HG03175 (cell line): ENCODE data around the gene PITPNM3.

ENCODE experiments used
- ATAC-seq: cut with Tn5 transposase; IDR thresholded peaks from one replicate; pipeline ENCODE4 v1.9.1; 2021; ENCODE audit warnings: mild to moderate bottlenecking, moderate library complexity; ENCODE audit not compliant: unreplicated experiment

Gene PITPNM3

DNA sequence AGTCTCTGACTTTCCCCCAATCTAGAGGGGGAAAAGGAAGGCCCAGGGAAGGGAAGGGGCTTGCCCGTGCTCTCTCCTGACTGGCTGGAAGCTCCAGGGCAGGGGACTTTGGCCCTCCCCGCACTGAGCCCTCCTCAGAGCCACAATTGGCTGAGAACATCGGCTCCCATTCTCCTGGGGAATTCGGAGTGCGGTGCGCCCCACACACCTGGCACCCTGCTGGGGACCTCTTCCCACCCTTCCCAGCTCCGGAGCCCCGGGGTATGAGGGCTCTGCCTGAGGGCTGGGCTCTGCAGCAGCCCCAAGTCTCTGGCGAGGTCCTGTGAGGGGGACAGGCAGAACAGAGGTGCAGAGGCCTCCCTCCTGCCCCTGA is 76.1 kb downstream of the PITPNM3 start:
- no peak for ATAC-seq

DNA sequence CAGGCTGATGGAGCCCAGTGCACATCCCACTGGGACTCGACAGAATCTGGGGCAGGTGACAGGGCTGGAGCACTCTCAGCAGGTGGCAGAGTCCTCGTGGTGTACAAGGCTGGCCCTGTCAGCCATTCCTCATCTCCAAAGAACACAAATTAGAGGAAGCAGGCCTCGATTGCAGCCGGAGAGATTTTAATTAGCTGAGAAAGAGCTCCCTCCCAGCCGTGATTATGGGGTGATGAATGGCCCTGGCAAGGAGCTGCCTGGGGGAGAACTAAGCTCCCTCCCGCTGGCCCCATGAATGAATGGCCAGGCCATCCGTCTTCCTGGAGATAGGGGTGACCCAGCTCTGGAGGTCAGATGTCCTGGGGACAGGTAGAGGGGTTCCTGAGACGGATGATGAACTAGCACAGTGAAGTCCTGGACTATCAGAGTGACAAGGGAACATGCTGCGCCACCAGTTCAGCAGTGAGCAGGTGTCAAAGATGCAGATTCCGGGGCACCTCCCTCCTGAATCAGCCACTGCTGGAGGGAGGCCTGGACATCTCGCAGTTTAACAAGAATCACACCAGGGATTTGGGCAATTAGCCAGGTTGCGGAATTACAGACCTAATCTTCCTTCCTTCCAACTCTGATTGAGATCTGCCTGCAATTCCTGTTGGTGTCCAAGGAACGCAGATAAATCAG is 76.6 kb downstream of the PITPNM3 start:
- ATAC-seq = no peak

DNA sequence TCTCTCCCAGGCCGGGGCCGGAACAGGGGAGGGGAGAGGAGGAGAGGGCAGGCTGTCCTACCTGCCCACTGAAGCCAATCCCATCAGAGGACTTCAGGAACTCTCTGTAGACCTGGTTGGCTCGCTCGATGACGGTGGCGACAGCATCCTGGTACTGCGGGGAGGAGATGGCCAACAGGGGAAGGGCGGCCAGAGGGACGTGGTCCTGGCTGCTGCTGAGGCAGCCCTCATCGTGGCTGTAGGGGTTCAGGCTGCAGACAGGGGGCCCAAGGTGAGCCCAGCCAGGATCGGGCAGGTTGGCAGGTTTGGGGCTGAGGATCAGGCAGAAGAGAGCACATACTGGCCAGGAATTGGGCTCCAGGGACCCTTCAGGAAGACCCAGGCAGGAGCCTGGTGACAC is 77.9 kb downstream of the PITPNM3 start:
- no peak for ATAC-seq

DNA sequence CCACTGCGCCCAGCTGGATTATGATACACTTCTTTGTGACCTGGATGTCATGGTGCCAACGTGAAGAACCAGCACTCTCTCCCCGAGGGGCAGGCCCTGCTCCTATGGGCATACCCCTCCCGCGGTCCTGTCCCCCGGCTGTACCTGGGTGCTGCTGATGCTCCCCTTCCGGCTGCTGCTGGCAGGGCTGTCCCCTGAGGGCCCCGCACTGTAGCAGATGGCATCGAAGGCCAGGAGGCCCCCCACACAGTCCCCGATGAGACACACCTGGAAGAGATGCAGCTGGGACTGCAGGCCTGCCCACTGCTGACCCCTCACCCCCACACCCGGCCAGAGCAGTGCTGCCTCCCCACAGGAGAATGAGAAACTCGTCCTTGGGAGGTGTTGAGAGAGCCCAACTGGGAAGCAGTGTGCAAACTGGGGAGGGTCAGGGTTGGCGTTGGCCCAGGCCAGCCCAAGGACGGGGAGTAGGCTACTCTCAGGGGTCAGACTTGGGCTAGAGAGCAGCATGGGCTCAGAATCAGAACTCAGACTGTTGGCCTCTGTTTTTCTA is 78.4 kb downstream of the PITPNM3 start:
- ATAC-seq = no peak

DNA sequence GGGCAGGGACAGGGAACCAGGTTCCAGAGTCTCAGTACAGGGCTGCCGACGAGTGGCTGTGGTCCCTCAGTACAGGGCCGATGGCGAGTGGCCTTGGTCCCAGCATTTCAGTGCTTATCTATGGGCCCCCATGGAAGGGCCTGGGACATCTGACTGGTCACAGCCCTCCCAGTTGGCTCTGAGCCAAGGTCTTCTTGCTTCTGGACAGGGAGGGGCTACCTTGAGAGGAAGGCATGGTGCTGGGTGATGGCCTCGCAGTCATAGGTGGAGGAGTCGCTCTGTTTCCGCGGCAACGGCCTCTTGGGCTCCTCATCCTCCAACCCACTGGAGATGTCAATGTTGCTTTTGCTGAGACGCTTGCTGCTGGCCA is 79.6 kb downstream of the PITPNM3 start:
- no peak for ATAC-seq

DNA sequence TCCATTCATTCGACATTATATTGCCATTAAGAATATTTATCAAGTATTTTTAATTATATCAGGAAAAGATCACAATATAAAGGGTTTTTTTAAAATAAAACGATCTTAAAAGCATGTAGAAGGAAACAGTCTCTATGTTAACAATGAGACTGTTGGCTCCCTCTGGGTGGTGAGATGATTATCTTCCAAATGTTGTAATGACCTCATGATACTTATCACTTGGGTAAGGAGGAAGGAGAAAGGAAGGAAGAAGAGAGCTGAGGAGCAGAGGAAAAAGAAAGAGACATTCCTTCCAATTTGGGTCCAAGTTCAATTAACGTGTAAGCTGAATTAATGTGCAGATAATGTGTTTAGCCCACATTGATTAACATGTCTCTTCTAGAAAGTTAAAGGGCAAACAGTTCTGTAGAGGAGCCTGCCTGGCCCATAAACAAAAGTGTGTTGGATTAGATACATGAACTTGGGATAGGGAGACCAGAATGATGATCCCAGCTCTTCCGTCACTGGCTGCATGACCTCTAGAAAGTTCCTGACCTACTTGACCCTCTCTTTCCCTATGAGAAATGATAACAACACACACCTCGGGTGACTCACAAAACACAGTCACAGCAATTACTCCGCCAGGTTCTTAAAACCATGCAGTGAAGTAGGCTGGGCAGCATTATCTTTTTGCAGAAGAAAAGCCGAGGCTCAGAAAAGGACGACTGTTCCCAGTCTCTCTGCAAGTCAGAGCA is 80.1 kb downstream of the PITPNM3 start:
- ATAC-seq = no peak

DNA sequence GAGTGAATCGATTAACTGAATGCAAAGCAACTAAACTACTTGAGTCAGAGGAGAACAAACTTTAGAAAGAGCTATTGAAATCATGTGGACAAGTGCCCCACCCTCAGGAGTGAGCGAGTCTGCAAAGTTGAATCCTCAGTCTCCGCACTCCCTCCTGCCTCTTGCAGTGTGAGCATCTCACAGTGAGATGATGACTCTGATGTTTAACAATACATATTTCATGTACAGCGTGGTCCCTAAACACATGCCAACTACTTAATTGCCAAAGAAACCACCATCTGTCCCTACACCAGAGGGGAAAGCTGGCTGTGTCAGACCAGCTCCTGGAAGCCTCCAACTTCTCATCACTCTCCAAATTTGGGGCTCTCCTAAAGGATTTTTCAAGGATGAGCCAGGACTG is 80.9 kb downstream of the PITPNM3 start:
- no peak for ATAC-seq

DNA sequence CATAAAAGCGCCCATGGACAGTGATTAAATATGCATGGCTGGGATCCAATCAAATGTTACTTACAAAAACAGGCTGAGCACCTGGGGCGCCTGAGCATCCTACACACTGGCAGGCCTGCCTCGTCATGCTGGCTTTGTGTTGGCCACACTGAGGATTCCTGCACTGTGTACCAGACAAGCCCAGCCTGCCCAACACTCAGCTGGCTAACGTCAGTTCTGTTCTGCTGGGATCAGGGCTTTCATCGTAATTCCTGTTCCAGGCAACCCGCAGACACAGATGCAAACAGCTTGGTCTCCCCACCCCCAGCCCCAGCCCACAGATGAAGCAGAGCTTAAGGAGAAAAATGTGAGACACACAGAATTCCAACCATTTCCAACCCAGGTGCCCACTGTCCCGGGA is 81.4 kb downstream of the PITPNM3 start:
- no peak for ATAC-seq

DNA sequence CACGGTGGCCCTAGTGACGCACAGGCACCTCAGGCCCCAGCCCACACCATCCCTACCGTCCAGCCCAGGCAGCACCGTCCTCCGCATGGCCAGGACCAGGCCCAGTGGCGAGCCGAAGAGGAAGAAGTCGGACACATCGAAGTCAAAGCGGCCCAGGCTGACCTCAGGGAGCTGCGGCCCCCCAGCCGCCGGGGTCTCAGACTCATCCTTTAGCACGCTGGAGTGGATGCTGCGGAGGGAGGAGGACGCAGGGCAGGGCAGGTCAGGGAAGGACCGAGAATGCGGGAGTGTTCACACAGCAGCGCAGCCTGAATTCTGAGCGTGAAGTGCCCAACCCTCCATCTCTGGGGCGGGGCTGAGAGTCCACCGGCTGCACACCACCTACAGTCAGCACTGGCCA is 82.0 kb downstream of the PITPNM3 start:
- no peak for ATAC-seq

DNA sequence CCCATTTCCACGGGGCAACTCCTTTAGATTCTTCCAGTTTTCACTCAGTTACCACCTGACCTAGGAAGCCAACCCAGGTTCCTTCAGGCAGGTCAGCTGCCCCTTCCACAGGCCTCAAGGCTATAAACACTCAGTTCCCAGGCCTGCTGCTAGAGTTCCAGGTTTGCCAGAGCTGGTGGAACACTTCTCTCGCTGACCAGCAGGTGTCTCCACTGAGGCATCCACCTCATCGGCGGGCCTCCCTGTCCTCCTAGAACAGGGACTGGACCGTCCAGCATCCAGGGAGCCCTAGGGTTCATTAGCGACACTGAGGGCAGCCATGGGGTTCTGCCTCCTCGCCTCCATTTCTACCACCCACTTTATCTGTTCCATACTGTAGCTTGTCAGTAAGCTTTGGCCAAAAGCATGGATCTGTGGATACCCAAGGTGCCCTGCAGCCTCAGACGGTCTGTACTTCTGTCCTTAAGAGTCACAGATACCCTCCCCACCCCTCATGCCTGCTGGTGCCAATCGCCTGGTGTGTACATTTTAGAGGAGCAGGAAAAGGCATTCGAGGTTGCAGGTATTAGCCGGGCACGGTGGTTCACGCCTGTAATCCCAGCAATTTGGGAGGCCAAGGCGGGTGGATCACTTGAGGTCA is 83.1 kb downstream of the PITPNM3 start:
- no peak for ATAC-seq

DNA sequence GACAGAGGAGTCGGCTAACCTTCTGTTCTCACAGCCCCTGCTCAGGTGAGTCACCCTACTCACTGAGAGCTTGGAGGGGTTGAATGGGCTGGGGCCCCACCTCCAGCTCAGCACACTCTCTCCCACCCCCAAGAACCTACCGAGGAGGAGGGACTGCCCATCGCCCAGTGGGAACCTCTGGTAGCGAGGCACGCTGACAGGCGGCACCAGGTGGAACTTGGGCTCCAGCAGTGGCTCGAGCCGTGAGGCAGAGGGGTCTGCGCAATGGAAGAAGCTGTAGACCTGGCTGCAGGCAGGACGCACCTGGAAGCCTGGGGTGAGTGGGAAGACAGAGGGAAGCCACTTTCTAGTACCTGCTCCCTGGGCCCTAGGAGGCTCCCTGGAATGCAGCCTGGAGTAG is 83.8 kb downstream of the PITPNM3 start:
- ATAC-seq = no peak

DNA sequence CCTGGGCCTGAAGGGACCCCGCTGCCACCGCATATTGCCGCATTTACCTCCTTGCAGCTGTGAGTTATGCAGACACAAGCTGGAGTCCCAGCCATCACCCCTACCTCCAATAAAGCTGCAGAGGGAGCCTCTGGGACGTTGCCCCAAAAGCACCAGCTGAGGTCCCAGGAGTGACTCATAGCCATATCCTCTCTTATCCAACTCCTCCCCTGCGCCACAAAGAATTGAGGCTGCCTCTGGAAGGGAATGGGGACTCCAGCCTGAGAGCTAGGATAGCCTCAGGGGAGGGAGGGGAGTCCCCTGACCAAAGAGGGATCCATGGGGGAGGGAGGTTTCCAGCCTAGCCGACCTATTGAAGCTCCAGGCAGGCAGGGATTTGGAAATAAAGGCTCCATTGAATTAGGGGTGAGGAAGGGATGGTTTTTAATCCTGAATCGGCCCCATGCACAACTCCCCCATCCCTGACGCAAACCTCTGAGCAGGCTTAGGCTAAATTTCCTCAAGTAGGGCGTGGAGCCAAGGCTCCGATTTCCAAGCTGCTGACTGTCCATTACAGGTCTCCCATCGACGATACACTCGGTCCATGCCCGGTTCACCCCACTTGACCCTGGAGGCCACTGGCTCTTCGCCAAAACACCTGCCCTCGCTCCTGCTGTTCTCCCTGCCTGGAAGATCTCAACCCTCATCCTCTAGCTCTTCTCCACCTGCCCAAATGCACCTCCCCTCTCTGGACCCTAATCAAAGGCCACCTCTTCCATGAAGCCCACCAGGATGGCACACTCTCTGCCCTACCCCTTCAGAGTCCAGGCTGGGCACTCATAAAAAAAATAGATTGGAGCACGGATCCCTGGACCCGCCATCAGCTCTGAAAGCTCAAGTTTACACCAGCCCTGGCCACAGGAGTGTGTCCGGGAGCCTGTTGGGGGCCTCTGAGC is 84.6 kb downstream of the PITPNM3 start:
- ATAC-seq = no peak

DNA sequence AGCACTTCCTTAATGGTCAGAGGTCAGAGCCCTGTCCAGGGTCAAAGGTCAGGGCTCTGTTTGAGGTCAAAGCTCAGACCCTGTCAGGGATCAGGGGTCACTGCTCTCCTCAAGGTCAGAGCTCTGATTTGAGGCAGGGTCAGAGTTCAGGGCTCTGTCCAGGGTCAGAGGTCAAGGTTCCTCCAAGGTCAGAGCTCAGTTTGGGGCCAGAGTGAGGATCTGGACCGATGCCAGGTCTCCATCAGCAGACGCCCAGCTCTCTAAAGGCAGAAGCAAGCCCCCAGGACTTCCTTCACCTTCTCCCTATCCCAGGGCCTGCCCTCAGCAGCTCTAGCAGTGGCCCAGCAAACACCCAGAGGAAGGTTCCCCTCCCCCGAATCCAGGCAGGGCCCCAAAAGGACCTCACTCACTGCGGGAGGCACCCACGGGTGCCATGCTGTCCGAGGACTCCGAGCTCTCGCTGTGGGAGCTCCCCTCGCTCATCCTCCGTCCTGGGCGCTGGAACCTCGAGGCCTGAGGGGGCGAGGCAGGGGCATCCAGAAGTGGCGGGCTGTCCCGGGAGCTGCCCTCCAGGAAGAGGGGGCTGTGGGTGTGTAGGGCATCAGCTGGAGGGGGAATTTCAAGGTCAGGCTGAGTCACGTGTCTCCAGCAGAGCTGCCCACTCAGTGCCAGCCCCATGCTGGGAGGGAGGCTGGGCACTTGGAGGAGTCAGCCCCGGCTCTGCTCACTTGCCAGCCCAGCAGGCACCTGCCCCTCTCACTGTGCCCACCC is 85.4 kb downstream of the PITPNM3 start:
- no peak for ATAC-seq

DNA sequence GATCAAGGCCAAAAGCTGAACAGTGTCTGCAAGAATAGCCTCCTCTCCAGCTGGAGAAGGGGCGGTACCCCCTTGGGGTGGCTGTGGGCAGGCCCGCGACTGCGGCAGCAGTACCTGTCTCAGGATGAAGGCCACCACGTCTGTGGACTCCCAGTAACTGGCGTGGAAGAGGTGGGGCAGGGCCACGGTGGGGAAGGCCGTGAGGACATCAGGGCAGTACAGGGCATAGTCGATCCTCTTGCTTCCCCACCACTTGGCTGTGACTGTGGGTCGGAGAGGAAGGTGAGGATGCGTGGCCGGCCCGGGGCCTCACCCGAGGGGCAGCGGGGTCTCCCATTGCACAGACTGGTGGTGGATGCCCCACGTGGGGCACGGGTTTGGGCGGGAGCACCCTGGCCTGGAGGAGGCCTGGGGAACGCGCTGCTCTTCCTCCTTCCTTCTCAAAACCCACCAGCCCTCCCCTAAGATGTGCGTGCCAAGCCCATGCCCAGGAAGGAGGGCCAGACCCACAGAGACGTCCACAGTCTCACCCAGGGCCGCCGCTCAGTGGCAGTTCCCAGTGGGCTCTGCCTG is 86.1 kb downstream of the PITPNM3 start:
- ATAC-seq = no peak

DNA sequence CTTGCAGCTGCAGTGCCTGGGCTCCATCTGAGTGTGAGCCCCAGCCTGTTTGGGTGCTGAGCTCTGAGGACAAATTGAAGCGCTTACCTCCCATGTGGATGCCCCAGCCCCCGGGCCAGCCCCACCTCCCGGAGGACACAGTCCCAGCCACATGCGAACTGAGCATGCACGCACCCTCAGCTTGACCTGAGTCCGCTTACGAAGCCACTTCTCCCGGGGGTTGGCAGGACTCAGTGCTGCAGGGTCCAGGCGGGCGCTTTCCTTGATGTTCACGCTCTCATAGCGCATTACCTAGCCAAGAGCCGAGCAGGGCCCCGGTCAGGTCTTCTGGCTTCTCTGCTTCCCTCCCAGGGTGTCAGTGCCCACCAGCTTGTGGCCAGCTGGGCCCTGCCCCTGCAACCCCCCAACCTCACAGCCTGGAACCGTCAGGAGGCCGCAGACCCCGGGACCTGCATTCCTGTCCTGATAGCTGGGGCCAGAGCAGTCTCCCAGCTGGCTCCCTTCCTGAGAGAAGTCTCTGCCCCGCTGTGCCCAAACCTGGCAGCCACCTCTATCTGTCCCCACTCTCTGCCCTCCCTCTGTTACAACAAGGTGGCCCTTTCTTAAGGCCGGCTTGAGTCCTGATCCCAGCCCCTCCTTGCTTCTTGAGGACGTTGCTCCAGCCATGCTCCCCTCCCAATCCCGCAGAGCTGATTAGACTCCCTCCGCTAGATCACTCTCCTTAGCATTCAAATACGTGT is 88.1 kb downstream of the PITPNM3 start:
- no peak for ATAC-seq

DNA sequence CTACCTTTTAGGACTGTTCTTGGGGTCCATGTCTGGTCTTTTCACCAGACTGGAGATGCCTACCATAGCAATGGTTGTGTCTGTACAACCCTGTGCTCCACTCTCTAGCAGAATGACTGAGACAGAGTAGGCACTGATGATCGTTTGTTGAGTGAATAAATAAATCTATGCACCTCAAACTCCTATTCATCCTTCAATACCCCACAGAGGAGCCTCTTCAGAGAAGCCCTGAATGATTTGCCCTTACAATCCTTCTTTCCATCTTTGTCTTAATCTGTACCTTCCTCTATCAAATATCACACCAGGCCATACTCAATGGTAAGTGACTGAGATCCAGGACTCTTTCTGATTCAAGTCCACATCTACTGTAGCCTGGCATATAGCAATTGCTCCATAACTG is 88.8 kb downstream of the PITPNM3 start:
- no peak for ATAC-seq

DNA sequence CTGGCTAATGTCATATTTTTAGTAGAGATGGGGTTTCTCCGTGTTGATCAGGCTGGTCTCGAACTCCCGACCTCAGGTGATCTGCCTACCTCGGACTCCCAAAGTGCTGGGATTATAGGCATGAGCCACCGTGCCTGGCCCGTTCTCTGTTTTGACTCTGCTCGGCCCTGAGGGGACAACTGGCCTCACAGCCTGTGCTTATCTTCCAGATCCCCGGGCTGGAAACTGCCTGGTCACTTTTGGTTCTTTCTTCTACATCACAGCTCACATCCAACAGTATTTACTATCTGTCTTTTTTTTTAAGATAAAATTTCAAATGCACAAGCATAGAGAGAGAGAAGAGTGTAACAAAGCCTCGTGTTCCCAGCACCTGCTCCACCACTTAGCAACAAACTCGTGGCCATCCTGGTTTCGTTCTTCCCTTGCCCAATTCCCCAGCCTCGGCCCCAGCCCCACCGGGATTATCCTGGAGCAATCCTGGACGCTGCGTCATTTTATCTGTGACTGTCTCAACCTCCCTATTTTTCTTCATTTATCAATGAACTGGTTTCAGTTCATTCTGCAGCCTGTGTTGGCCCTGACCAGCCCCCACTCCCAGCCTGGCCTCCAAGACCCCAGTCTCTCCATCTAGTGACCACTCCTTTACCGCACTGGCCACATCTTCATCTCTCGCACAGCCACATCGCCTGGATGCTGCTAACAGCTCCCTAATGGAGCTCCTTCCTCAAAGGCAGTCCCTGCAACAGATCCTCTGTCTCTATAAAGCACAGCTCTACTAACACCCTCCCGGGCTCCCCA is 91.0 kb downstream of the PITPNM3 start:
- ATAC-seq = no peak

DNA sequence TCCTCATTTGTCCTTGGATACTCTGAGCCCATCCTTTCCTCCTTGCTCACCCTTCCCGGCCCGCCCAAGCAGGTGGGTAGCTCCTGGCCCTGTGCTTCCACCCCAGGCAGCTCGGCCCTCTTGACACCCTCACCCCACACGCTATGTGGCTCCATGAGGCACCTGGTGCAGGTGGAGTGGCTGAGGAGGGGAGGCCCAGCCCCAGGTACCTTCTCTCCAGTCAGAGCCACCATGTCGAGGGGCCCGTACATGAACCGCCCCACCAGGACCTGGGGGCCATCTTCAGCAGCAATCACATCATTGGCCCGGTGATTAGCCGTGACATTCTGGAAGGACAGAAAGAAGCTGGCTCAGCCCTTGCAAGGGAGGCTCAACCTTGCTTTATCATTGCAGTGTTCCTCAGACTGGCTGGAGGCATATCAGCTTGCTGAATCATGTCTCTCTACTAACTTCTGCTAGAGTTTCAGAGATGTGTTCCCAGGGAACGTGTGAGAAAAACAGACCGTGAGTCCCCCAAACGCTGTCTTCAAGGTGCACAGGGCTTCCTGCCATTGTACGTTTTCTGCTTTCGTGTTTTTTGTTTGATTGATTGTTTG is 91.8 kb downstream of the PITPNM3 start:
- no peak for ATAC-seq
